Jurkat, Clone E6-1 (cell line): Measurements from ENCODE around the gene FCGR3B.
"Not testable (repeated sequence)": the region's sequence is repeated elsewhere in the genome, so short reads cannot be mapped to it uniquely, and the experiment has no call there.

Source experiments
- DNase-seq: peaks from one replicate; pipeline ENCODE4 v3.0.0-alpha.2; 2011; ENCODE audit warnings: low read depth, low spot score
- H3K4me3 ChIP-seq: 2 replicates; pipeline ENCODE4 v1.5.1; 2011; ENCODE audit warnings: mild to moderate bottlenecking, low read length, control low read depth, moderate library complexity

The FCGR3B gene

DNA sequence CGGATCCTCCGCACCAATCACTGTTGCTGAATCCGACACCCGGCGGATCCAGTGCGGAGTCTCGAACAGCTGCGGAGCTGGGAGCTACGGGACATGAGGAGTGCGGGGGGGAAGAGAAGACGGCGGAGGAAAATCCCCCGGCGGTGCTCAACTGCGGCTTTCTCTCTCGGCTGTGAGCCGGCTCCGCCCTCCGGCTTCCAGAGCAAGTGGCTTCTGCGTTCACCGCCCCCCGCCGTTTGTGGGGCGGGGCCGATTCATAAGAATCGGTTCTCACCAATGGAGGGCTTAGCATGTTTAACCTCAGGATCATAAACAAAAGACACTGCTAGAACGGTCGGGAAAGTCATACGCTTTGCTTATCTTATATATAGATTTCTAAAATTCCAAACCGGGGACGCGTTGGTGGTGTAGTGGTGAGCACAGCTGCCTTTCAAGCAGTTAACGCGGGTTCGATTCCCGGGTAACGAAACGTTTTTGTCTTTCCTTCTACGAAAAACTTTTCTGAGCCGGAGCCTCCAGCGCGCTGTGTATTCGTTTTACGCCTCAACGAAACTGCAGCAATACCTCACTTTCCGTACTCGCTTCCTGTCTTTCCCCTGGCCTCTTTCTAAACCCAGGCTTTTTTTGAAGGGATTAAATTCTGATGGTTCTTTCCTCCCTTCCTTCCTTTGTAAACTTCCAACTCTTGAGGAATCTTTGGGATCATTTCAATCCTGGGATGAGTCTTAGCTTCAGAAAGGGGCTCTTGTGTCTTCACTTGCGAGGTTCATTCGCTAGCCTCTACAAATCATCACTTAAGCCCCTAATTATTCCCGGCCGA, 18.4 kb downstream of the FCGR3B start:
- peak; percentile 96 for DNase-seq
- H3K4me3 ChIP-seq: peak overlapping the region; percentile 62

- peak; percentile 23 for DNase-seq
- H3K4me3 ChIP-seq: peak overlapping the region; percentile 62
Observed at GRCh38 chr1:161611866-161612321, 19.1 kb downstream of the FCGR3B start.

- DNase-seq, H3K4me3 ChIP-seq: not testable (repeated sequence)
Observed at GRCh38 chr1:161610198-161610597, 20.8 kb downstream of the FCGR3B start.

GRCh38 chr1:161606541-161607336, 24.2 kb downstream of the FCGR3B start:
- not testable (repeated sequence) for H3K4me3 ChIP-seq, DNase-seq

GRCh38 chr1:161605762-161606540, 25.0 kb downstream of the FCGR3B start:
- not testable (repeated sequence) for DNase-seq, H3K4me3 ChIP-seq

DNA sequence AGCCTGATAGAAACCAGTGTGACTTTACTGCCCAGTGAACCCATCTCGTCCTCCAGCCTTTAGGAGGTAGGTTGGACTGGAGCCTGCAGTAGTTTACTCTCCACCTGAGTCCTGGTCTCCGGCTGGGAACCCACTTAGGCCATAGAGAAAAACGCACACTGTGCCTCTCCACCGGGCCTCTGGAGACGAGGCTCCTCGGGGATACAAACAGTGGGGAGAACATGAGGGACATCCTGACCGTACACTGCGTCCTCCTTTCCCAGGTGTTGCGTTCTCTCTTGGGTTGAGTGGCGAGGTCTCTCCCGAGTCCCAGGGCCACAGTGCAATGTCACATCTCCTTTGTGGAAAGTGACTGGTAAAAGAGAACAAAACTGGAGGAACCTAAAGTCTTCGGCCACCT, 26.0 kb downstream of the FCGR3B start:
- H3K4me3 ChIP-seq: not testable (repeated sequence)

DNA sequence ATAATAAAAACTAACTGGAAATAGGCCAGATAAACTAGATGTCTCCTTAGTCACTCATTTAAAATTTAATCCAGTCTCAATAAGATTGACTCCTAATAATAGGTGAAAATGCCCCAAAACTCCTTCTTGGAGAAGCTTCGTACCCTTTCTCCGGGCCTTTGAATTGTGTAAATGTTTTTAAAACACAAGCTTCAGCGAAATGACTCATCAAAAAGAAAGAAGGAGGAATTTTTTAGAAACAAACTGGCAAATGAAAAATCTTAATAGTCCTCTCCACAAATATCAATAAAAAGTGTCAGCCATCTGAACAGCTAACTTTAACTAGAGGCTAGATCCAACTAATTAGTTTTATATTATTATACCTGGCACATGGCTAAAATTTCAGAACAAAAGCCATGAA, 33.9 kb downstream of the FCGR3B start:
- not testable (repeated sequence) for DNase-seq, H3K4me3 ChIP-seq

More for the DNA sequence above, 26.0 kb downstream of the FCGR3B start:
- not testable (repeated sequence) for DNase-seq

- not testable (repeated sequence) for DNase-seq, H3K4me3 ChIP-seq
Observed at GRCh38 chr1:161595583-161595982, 35.4 kb downstream of the FCGR3B start.

- H3K4me3 ChIP-seq, DNase-seq: not testable (repeated sequence)
Observed at GRCh38 chr1:161595173-161595572, 35.8 kb downstream of the FCGR3B start.

GRCh38 chr1:161594269-161594984, 36.5 kb downstream of the FCGR3B start:
- H3K4me3 ChIP-seq, DNase-seq: not testable (repeated sequence)

DNA sequence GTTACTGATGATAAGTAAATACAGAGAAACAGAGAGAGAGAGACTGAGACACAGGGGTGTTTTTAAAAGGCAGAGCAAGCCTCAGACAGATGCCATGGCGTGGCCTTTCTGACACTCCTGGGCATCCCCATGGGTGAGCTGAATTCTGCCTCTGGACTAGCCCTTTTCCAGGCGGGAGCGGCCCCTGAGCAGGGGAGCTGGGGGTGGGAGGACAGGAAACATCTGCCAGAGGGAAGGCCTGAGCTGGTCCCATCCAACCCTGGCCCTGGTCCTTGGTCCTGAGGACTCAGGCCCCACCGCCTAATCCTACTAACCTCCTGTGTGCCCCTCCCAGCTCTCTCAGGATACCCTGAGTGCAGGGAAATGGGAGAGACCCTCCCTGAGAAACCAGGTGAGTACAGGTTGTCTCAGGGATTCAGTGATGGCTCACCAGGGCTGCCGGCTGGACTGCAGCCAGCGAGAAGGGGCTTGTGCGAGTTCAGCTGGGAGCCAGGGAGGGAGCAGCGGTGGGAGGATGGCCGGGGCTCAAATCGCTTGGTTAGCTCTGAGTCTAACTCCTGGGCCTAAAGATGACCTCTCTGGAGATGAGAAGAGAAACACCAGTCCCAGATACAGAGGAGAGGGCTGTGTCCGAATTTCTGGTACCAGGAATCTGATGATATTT, 37.8 kb downstream of the FCGR3B start:
- not testable (repeated sequence) for DNase-seq, H3K4me3 ChIP-seq

DNA sequence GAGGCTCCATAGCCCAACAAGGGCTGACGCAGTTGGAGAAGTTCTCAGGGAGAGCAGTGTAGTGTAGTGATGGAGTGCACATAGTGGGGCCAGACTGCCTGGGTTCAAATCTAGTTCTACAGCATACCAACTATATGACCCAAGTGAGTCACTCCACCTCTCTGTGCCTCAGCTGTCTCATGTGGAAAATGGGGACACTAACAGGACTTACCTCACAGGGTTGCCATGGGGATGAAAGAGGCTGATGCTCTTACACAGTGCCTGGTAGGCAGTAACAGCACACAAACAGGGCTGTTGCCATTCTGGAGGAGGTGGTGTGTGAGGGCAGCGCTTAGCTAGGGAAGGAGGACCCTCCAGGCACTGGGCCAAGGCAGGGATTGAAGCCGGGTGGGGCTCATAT, 38.4 kb downstream of the FCGR3B start:
- DNase-seq, H3K4me3 ChIP-seq: not testable (repeated sequence)

GRCh38 chr1:161589920-161590319, 41.1 kb downstream of the FCGR3B start:
- H3K4me3 ChIP-seq, DNase-seq: not testable (repeated sequence)

DNA sequence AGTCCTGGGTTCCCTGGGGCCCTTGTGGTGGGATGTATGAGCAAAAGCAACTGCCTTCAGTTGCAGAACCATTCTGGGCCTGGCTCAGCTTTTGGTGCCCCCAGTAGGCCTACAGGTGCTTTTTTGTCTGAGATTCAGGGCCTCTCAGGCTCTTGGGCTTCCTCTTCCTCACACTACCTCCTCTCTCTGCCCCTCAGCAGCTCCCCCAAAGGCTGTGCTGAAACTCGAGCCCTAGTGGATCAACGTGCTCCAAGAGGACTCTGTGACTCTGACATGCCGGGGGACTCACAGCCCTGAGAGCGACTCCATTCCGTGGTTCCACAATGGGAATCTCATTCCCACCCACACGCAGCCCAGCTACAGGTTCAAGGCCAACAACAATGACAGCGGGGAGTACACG, 41.6 kb downstream of the FCGR3B start:
- not testable (repeated sequence) for H3K4me3 ChIP-seq, DNase-seq

DNA sequence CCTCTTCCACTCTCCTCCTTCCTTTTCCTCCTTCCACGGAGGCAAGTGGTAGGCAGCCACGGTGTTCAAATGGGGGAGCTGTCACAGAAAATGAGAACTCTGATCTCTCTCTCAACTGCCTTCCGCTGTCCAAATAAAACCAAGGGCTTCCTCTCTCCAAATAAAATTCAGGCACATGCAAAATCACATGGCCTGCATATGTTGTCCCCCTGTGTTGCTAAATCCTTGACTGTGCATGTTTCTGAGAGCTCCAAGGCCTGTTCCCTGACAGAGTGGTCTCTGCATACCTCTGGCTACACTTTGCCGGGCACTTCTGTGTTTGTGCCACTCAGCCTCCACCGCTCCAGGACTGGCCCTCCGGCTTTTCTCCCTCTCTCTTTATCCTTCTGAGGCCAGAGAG, 42.4 kb downstream of the FCGR3B start:
- DNase-seq, H3K4me3 ChIP-seq: not testable (repeated sequence)

DNA sequence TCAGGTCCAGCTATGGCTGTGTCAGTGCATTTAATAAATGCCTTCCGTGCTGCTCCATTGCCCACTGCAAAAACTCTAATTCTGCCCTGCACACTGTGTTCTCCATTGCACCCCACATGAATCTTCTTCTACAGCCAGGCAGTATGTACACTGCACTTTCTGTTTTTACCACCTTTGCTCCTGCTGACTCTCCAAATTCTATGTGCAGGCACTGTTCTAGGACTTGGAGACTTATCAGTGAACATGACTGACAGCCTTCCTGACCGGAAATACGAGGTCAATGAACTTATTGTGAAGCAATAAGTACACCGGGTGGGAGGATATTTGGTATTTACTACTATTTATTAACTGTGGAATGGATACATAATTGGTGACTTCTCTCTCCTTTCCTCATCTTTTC, 48.1 kb downstream of the FCGR3B start:
- not testable (repeated sequence) for H3K4me3 ChIP-seq, DNase-seq

GRCh38 chr1:161580879-161581537, 50.0 kb downstream of the FCGR3B start:
- DNase-seq, H3K4me3 ChIP-seq: not testable (repeated sequence)
